ENCODE data around the gene PHKB. TPM values are rescaled to one million over a fixed set of nuclear protein-coding genes. Genes with fewer than 3 reads are reported as not detected.

Gene PHKB
- polyA plus RNA-seq, 4 donors, result 77.7 to 89.0 (median 83.2) TPM

DNA sequence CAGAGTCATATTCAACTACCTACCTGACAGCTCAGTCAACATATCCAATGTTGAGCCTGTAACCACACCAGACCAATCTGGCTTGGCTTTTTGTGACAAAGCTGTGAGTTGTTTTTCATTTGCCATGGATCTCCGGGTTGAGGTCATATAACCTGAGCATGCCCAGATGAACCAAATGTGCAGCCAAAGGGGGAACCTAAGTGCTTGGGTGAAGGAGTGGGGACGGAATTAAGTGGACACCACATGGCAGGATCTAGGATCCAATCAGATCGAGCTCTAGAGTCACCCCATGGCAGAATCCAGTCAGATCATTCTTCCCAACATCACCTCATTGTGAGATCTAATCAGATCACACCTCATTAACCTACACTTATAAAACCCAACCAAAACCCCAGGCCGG, 258.6 kb downstream of the PHKB start:
- no peak for DNase-seq (ENCODE audit: low read depth in 4 of 4, low spot score in 3 of 4)

DNA sequence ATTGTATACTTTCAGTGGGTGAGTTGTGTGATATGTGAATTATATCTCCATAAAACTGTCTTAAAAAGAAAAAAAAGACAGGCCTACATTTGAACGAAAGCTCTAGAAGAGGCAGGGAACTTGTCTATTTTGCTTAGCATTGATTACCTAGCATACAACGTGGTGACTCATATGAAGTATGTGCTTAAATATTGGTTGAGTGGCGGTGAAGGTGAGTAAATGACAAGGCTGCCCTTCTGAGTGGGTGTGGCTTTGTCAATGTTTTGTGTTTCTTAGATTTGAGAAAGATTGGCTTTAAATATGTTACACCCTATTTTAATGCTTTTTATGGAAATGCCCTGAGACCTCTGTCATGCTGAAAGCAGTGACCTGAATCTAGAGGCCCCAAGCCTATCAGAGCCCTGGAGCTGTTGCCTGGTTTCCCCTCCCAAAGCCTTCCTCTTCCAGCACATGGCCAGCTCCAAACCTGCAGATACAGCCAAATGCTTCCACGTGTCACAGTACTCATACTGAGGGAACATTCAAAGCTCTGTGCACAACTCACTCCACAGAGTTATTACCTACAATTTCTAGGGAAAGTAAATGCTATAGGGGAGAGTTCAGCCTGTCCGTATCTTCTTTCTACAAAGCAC, 260.0 kb downstream of the PHKB start:
- DNase-seq (ENCODE audit: low read depth in 4 of 4, low spot score in 3 of 4), result no peak

DNA sequence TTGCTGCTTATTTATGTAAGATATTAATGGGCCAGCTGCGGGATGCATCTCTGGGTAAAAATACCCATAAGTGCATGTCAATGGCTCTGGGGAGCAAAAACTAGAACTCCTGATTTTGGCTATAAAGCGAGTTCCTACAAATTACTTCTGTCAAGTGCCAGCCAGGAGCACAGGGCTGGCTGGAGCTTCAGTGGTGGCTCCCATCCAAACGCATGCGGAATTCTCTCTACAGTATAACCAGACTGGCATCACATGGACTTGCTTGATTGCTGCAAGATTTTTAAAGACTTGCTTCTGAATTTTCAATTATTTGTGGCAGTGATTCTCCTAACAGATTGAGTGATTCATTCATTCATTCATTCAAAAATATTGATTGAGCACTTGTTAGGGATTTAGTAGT, 260.9 kb downstream of the PHKB start:
- no peak for DNase-seq (ENCODE audit: low read depth in 4 of 4, low spot score in 3 of 4)

DNA sequence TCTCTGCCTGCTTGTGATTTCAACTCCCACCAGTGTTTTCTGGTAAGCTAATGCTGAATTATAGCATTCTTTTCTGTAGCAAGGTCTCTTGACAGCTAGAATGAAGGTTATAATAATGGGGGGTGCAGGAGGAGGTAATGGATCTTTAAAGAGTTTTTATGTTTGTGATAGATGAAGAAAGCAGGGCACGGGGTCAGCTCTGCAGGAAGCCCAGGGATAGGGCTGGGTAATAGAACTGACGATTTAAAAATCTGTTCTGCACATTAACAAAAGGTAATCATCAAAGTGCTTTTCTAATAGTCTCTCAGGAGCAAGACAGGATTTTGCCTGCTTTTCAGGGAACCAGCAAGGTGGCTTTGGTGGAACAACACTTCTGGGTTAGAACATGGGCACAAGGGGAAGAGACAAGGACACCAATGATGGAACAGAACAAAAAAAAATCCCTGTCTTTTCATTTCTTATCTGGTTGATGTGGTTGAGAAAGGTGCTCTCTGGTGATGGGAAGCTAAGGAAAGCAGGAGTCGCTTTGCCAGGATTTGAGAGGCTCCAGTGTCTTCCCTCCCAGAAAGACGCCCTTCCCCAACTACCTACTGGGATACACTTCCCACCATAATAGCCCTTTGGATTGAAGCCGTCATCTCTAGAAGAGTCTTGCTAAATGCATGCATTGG, 263.1 kb downstream of the PHKB start:
- no peak for DNase-seq (ENCODE audit: low read depth in 4 of 4, low spot score in 3 of 4)

DNA sequence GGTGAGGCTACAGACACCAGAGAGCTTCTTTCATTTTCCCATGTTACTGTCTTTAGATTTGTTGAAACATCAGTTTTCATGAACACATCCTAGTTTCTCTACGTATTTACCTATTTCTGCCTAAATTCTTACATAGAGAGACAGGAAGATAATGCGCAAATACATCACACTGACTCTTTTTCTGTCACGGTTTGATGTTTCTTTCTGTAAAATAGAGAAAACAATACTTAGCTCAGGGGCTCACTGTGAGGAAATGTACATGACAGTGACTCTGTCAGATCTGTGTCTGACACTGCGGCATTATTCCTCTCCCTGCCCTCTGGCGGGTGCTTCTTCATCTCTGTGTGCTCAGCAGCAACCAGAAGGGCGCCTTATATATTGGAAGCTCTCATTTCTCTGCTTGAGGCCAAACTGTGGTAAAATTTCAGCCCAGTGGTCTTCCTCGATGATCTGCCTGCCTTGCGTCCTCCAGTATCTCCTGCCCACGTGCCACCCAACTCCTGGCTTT, 264.1 kb downstream of the PHKB start:
- DNase-seq (ENCODE audit: low read depth in 4 of 4, low spot score in 3 of 4), result no peak

DNA sequence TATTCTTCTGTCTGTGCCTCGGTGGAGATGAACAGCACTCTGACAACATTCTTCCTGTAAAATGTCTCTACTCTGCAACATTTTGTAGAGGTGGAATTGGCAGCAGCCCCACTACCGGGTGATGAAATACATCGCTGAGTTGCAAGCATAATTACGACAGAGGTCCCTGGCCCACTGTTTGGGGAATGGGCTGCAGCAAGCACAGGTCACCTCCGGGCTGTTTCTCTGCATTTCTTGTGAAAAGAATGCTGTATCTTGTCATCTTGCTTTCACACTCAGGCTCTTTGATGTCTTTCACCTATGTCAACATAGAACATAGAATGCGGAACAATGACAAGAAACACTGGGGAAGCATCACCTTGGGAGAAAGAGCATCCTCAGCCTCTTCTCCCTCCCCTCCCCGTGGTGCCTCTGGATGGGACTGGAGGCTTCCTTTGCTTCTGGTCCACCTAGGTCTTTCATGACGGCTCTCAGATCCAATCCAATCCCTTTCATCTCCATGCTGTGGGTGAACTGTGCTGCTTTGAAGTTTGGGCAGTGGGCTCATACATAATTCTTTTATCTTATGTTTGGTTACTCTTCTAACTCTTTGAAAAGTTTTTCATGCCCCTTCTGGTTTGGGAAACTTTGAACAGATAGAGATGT, 265.0 kb downstream of the PHKB start:
- no peak for DNase-seq (ENCODE audit: low read depth in 4 of 4, low spot score in 3 of 4)

DNA sequence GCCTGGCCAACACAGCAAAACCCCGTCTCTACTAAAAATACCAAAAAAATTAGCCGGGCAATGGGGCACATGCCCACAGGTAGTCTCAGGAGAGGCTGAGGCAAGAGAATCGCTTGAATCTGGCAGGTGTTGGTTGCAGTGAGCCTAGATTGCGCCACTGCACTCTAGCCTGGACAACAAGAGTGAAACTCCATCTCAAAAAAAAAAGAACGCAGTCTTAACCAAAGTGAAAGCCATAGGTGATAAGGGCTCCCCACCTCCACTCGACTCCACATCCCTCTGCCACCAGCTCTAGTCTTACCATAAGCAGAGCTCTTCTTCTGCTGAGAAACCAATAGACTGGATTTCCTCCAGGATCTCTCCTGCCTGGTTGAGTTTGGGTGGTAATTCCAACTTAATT, 266.0 kb downstream of the PHKB start:
- no peak for DNase-seq (ENCODE audit: low read depth in 4 of 4, low spot score in 3 of 4)

DNA sequence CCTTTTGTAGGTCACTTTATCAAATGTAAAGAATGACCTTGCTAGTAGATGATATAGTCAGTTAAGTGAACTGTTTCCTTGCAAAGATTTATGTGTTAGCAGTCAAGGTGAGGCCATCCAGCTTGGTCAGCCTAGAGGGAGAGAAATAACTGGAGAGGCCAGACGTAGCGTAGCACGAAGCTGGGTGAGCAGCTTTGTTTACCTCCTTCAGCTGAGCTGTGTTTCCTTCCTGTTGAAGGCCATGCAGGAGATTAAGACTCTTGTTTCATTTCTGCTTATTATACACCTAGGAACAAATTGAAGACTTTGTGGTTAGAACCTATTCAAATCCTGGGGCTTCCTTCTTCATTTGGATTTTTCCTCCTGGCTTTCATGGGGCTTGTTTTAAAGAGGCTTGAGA, 267.1 kb downstream of the PHKB start:
- no peak for DNase-seq (ENCODE audit: low read depth in 4 of 4, low spot score in 3 of 4)

DNA sequence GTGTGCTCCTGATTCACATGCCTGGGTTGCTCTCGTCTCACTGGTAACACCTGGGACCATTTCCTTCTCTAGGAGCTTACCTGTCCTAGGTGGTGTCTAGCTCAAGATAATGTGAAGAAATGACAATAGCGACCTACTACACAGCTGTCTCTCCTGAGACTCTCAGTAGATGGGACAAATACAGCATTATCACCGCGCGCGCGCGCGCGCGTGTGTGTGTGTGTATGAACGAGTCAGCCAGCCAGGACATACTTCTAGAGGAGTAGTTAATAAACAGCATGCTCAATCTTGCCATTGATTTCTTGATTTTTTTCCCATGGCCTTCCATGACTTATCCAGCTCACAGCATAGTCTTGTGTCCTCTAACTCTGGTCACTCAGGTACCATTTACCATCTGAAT, 268.6 kb downstream of the PHKB start:
- DNase-seq (ENCODE audit: low read depth in 4 of 4, low spot score in 3 of 4), result no peak

DNA sequence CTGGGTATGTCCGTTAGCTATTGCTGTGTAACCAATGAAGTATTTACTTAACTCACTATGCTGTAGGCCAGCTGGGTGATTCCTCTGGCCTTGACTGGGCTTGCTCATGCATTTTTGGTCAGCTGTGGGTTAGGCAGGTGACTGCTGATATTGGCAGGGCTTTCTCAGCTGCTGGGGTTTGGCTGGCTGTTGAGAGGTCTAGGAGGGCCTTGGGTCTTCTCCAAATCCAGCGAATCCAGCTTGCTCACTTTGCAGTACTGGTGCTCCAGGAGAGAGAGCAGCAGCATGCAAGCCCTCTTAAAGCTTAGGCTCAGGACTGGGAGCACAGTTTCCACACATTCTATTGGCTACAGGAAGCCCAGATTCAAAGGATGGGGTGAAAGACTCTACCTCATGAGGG, 270.1 kb downstream of the PHKB start:
- no peak for DNase-seq (ENCODE audit: low read depth in 4 of 4, low spot score in 3 of 4)

DNA sequence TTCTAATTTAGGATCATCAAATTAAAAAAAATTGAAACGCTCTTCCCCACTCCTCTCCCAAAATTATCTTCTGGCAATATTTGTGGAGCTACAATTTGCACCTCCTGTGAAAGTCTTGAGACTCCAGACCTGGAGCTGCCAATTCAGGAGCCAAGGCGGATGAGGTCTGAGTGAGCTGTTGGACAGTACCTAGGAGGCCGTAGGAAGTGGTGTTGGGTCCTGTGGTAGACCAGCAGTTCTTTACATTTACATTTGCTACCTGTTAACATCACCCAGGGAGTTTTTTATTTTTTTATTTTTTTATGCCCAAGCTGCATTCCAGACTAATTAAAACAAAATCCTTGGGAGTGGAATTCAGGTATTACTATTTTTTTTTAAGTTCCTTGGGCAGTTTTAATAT, 271.0 kb downstream of the PHKB start:
- no peak for DNase-seq (ENCODE audit: low read depth in 4 of 4, low spot score in 3 of 4)

DNA sequence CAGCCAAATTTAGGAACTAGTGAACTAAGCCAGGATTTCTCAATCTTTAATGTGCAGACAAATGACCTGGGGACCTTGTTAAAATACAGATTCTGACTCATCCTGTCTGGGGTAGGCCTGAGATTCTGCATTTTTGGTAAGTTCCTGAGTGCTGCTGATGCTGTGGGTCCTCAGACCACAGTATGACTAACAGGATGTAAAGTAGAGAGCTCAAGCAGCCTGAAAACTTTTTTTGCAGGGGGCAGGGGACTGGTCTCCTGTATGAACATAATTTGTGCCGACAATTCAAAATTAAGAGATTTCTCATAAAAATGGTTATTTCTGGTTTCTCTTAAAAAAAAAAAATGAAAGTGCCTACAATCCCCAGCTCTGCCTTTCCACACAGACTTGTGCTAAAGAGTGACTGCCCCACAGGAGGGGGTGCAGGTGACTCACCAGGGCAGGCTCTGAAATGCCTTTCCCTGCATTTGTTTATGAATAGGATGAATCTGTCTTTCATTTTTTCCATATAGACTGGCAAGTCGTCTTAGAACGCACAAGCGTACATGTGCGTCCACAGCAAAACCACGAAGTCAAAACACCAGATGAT, 271.5 kb downstream of the PHKB start:
- no peak for DNase-seq (ENCODE audit: low read depth in 4 of 4, low spot score in 3 of 4)

DNA sequence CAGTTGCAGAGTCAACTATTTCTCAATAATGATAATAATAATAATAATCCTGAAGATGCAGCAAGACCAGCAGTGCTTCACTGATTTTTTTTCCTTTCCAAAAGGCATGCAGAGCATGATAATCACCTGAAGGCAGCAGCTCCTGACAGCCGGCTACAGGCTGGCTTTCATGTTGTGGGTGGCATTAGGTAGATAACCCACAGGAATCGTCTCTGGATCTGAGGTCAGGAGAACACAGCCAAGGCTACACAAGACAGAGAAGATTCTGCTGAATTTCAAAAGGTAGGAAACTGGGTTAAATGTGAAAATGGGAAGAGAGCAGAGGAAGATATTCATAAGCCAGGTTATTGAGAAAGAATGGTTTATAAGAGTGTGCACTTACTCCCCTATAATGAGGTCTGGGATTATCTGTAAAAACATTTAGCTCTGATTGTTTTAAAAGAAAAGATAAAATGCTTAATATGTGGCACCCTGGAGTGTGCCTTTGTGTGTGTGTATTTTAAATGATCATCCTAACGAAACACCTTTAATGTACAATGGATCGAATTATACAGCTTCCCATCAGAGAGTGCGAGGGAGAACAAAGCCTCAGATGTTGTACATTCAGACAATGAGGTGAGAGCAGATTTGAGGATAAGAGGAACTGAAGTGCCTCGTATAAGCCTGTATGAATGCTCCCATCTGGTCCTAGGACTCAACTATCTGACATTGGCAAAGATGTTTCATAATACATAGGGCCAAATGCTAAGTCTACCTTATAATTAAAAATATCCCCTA, 273.1 kb downstream of the PHKB start:
- DNase-seq (ENCODE audit: low read depth in 4 of 4, low spot score in 3 of 4), result no peak

DNA sequence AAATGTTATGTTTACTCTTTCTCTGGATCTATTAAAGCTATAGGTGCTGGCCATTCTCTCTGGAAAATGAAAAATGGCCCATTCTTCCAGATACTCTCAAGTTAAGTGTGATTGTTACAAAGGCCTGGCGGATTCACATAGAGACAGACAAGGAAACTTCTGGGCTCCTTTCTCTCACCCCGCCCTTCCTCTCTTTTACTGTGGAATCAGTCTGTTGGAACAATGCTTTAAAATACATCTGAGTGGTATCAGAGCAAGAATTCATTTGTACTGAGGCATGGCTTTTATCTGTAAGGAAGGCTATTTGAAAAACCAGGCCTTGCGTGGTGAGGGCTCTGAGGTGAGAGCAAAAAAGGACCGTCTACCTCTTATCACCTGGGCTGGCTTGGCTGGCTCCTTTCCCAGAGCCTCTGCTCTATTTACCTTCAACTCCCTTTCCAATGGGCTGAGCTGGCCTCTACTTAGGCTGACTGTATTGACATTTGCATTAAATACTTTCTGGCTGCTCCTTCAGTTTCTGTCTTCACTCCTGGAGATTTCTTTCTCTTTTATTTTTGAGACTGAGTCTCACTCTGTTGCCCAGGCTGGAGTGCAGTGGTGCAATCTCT, 274.0 kb downstream of the PHKB start:
- no peak for DNase-seq (ENCODE audit: low read depth in 4 of 4, low spot score in 3 of 4)

DNA sequence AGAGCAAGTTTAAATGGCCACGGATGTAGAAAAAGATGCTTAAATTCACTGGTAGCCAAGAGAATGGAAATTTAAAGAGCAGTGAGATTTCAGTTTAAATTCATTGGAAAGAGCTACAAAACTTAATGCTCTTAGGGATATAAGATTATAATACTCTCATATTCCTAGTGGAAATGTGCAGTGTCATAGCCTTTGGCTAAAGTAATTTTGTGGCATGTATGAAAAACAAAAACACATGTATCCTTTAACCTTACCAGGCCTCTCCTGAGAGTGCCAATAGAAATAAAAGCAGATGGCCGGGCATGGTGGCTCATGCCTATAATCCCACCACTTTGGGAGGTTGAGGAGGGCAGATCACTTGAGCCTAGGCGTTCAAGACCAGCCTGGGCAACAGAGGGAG, 289.2 kb downstream of the PHKB start:
- DNase-seq (ENCODE audit: low read depth in 4 of 4, low spot score in 3 of 4), result no peak

Other genes with a start within 250 kb of the PHKB start
- gene ITFG1, start 268 bp upstream of the PHKB start, polyA plus RNA-seq (ENCODE audit: insufficient read length in 4 of 4), result 100 to 1,000 TPM in 3 of 4 donors, 10 to 100 TPM in 1; 93.0 to 145 (median 118) TPM